Measurements from ENCODE around the gene GTPBP10. TPM values are rescaled to one million over a fixed set of nuclear protein-coding genes. Genes with fewer than 3 reads are reported as not detected.

The GTPBP10 gene
- total and polyA plus RNA-seq, 9 of the 15 experiments (the other 6 are each of a cell fraction or from before 2014, with no cell fraction given), result 34.6 to 89.8 (median 76.4) TPM

DNA sequence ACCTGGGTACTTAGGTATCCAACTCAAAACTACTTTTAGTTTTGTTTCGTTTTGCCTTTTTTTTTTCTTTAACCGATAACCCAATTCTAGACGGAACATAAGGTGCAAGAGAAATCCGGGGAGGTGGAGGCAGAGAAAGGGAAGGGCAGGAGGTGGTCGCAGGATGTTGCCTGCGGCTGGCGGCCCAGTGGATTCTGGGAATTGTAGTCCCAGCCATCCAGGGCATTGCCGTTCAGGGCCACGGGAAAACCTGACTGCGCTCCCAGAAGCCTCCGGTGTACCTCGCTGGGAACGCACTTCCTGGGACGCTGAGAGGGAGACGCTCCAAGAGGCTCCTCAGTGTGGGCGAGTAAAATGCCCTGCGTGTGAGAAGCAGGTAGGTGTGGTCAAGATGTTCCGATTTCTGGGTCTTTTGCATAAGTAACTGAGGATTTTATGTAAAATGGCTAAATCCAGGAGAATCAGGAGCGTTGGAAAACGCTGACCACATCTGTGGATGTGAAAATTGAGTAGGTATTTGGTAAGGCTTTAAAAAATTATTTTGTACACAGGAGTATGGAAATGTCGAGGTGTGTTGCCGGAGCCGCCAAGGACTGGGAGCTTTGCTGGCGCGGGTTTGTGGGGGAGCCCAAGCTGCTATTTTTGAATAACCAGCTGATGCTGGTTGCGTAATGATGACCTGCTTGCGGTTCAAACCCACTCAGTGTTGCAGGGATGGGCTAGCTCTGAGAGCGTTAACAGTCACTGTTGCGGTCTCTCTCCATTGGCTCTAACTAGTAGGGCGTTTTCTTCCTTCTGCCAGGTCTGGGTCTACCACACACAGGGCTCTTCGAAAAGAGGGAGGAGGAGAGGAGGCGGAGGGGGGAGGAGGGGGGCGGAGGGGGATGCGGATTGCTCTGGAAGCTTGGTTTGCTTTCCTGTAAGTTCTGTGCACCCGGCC, 56.9 kb downstream of the GTPBP10 start, which contains the start of gene CLDN12 (continued):
- TF ChIP-seq FUS (optimal IDR thresholded peaks at IDR 0.05; ENCODE audit: low read depth, low read length) (no peak), SMARCB1 (IDR thresholded peaks at IDR 0.05; ENCODE audit: insufficient read length, low read depth) (no peak), HDAC8 (tag; IDR thresholded peaks at IDR 0.05) (no peak), FOXM1 (IDR thresholded peaks at IDR 0.05; ENCODE audit: low read depth) (peak; percentile 88), FOXM1 (CRISPR knock-in tag; IDR thresholded peaks at IDR 0.05; ENCODE audit: low read depth) (no peak), ZBTB8A (IDR thresholded peaks at IDR 0.05; ENCODE audit: partially characterized antibody) (no peak), HCFC1 (IDR thresholded peaks at IDR 0.05; ENCODE audit: low read depth, low read length) (peak; percentile 93), TCF15 (CRISPR knock-in tag; IDR thresholded peaks at IDR 0.05) (no peak), ZNF121 (CRISPR knock-in tag; conservative IDR thresholded peaks at IDR 0.05) (no peak), FOXK1 (CRISPR knock-in tag; IDR thresholded peaks at IDR 0.05; ENCODE audit: borderline replicate concordance) (no peak), ZNF274 (IDR thresholded peaks at IDR 0.05; ENCODE audit: borderline replicate concordance, low read depth, low read length) (no peak), TBL1XR1 (IDR thresholded peaks at IDR 0.05; ENCODE audit: low read length in 2 of 2) (peak; percentile 24 to 62; a peak in 2 of 4 replicates), ZNF24 (IDR thresholded peaks at IDR 0.05) (no peak), ZNF644 (tag; IDR thresholded peaks at IDR 0.05; ENCODE audit: low read depth) (0 out of 2 replicates have a peak, but pooled peaks have one; percentile 16), CBFB (CRISPR knock-in tag; IDR thresholded peaks at IDR 0.05) (0 out of 2 replicates have a peak, but pooled peaks have one; percentile 48), ATF7 (IDR thresholded peaks at IDR 0.05) (peak; percentile 85), CBX8 (IDR thresholded peaks at IDR 0.05; ENCODE audit: borderline replicate concordance, extremely low read depth, low read depth, low read length, poor library complexity, severe bottlenecking) (no peak), ZNF445 (CRISPR knock-in tag; IDR thresholded peaks at IDR 0.05; ENCODE audit: low read depth) (no peak), ZNF140 (CRISPR knock-in tag; IDR thresholded peaks at IDR 0.05) (no peak), RBM15 (IDR thresholded peaks at IDR 0.05; ENCODE audit: insufficient read depth, low read length) (no peak), CBX5 (IDR thresholded peaks at IDR 0.05; ENCODE audit: borderline replicate concordance, low read depth) (no peak), MYBL2 (IDR thresholded peaks at IDR 0.05; ENCODE audit: low read depth) (peak; percentile 90), MYBL2 (CRISPR knock-in tag; IDR thresholded peaks at IDR 0.05; ENCODE audit: borderline replicate concordance) (no peak), RBBP5 (IDR thresholded peaks at IDR 0.05; ENCODE audit: borderline replicate concordance, insufficient read depth, low read length, poor library complexity, severe bottlenecking) (peak; percentile 32), PTBP1 (IDR thresholded peaks at IDR 0.05; ENCODE audit: low read depth, low read length) (no peak), CHD2 (IDR thresholded peaks at IDR 0.05; ENCODE audit: low read depth, low read length) (no peak), HLTF (IDR thresholded peaks at IDR 0.05) (no peak)
- TF ChIP-seq, protein P1, sequence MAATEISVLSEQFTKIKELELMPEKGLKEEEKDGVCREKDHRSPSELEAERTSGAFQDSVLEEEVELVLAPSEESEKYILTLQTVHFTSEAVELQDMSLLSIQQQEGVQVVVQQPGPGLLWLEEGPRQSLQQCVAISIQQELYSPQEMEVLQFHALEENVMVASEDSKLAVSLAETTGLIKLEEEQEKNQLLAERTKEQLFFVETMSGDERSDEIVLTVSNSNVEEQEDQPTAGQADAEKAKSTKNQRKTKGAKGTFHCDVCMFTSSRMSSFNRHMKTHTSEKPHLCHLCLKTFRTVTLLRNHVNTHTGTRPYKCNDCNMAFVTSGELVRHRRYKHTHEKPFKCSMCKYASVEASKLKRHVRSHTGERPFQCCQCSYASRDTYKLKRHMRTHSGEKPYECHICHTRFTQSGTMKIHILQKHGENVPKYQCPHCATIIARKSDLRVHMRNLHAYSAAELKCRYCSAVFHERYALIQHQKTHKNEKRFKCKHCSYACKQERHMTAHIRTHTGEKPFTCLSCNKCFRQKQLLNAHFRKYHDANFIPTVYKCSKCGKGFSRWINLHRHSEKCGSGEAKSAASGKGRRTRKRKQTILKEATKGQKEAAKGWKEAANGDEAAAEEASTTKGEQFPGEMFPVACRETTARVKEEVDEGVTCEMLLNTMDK (IDR thresholded peaks at IDR 0.05; ENCODE audit: borderline replicate concordance, insufficient read depth, low read depth, low read length, poor library complexity, severe bottlenecking), result no peak
